GM19023 (cell line): ENCODE measurements around the gene SLC22A12.

Experiments used
- ATAC-seq: cut with Tn5 transposase; IDR thresholded peaks from one replicate; pipeline ENCODE4 v1.9.1; 2021; ENCODE audit warnings: mild to moderate bottlenecking, moderate library complexity; ENCODE audit not compliant: unreplicated experiment

SLC22A12 gene

GRCh38 chr11:64602466-64603070 is 11.5 kb downstream of the SLC22A12 start:
- ATAC-seq: no peak

DNA sequence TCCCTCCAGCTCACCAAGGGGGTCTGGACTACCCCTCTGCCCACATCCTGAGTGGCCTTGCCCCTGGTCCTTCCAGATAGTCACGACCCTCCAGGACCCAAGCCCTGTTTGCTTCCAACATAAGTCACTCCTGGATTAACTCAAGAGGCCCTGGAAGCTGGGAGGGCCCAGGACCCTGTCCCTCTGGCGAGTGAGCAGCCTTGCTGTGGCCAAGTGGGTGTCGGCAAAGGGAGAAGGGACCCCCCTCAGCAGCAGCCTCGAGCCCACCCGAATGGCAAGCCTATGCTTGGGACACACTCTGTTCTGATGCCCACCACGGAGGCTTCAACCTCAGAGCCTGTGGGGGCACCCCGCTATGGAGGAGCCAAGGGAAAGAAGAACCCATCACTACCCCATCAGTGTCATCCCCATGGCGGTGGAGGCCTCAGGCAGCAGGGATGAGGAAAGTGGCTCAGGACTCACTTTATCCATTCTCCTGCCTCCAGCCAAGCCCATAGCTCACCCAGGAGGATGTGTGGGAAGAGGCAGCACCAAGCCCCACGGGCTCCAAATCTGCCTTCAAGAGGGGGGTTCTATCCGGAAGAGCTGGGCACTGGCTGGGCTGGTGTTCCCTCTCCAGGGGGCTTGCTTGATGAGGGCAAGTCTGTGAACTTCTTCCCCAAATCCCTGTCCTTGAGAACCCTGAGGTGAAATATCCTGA is 12.5 kb downstream of the SLC22A12 start:
- ATAC-seq: no peak

DNA sequence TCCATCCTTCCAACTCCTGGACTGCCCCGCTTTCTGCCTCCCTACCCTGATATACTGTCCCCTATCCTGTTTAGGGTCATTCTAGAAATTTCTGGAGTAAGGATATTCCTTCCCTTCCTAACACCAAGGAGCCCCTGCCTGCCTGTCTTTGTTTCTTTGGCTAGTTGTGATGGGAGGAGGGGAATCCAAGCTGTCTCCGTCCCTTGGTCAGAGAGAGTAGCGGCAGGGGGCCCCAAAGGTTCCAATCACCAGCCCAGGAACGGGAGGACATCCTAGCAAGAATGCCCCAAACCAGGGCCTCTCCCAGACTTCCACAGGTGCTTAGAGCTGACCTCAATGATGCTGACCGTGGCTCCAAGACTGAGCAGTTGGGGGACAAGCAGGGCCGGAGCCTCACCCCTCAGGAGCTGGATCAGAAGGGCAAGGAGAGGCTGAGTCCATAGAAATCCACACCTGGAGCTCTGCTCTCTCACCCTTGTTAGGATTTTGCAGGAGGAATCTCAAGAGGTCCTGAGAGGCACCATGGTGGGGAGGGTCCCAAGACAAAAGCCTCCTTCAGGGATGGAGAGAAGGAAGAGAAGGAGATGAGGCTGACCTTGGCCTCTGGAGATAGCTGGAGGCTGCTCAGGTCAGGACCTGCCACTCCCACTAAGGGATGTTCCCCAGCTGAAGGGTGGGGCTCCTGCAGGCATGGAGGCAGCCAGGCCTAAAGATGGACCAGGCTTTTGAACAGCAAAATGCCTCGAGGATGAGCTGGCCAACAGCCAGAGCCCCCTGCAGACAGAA is 13.6 kb downstream of the SLC22A12 start:
- ATAC-seq: no peak

GRCh38 chr11:64605244-64605560 is 14.2 kb downstream of the SLC22A12 start:
- no peak for ATAC-seq

- ATAC-seq: no peak
Measured at GRCh38 chr11:64605656-64606585, 14.9 kb downstream of the SLC22A12 start.

GRCh38 chr11:64606796-64607380 is 15.9 kb downstream of the SLC22A12 start:
- no peak for ATAC-seq

DNA sequence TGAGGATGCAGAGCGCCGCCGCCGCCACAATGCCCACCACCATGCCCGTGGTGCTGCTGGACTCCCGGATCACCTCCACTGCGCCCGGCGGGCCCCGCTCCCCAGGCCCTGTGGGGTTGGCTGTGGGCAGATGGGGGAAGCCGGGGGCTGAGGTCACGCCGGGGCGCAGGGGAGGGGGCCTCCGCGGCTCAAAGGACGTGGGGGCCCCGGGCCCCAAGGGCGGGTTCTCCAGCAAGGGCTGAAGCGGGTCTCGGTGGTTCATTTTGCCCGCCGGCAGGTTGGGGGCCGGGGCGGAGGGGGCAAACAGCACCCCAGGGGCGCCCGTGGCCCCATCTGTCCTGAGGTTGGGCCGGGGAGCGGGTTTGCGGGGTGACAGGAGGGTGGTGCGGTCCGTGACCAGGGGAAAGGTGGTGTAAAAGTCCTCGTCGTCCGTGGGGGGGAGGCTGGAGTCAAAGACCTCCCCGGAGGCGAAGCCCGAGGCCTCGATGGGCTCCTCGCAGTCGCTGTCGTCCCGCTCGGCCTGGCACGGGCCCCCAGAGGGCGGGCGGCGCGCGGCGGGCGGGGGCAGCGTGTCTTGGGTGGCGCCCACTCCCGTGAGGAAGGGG is 16.5 kb downstream of the SLC22A12 start:
- ATAC-seq: no peak

DNA sequence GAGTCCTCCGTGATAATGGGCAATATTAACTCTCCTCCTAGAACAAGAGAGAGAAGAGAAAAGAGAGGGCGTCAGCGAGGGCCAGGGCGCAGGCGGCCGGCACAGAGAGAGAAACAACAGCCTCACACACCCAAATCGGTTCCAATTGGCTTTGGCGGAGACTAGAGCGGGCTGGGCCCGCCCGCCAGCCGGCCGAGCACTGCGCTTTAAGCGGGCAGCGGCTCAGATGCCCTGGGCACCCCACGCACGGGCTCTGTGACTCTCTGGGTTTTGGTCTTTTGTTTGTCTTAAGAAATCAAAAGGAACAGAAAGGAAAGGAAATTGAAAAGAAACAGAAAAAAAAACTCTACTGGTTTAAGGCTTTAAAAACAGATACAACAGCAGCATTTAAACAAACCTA is 17.0 kb downstream of the SLC22A12 start:
- ATAC-seq: no peak

DNA sequence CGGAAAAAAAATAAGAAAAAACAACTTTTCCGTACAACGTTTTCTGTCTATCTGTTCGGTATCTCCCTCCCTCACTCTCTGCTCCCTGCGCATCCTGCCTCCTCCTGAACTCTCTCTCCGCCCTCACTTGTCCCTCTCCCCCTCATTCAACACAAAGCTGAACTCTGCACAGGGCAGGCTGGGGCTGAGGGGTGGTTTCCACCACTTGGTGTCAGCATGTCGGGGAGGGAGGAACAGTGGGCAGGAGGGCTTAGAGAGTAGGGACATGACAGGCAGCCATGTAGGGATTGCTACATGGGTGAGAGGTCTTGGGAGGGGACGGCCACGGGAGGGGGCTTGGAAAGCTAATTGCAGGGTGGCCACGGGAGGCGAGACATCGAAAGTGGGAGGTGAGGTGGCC is 17.6 kb downstream of the SLC22A12 start:
- no peak for ATAC-seq

DNA sequence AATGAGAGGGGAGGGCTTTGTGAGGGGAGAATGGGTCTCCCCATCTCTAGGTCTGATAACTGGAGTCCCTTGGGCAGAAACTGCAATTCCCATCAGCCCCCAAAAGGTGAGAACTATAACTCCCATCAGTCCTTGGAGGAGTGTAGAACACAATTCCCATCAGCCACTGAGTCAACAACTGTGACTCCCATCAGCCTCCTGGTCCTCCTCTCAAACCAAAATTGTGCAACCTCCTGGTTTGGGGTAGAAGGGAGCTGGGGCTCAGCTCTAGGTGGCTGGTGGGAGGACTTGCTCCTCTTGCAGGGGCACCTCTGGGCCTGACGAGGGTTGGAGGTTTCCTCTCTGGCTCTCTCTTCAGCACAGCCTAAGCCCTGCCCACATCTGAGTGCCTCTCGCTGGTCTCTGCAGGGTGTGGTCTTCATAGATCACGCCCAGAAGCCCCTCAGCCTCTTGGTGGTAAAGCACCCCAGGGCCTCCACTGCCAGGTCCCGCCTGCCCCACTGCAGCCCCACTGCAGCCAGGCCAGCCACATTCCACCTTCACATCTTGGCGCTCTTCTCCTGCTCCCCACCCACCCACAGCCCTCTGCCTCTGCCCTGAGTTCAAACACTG is 18.5 kb downstream of the SLC22A12 start:
- ATAC-seq: no peak

- ATAC-seq: no peak
Measured at GRCh38 chr11:64610596-64610995, 19.6 kb downstream of the SLC22A12 start.

DNA sequence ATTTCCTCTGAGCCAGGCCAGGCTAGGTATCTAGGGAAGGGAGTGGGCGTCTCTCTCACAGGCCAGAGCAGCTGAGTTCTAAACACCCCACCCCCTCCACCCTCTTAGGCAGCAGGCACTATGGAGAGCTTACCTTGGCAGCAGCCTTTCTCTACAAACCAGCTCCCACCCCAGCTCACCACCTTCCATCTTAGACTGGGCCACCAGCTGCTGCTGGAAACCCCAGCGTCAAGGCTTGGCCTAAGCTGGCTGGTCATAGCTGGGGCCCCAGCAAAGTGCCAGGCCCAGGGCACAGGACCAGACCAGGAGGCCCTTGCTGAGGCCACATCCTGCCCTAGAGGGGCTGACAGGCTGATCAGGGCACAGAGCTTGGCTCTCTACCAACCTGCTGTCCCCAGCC is 20.2 kb downstream of the SLC22A12 start:
- no peak for ATAC-seq

GRCh38 chr11:64611869-64612646 is 21.0 kb downstream of the SLC22A12 start:
- no peak for ATAC-seq

DNA sequence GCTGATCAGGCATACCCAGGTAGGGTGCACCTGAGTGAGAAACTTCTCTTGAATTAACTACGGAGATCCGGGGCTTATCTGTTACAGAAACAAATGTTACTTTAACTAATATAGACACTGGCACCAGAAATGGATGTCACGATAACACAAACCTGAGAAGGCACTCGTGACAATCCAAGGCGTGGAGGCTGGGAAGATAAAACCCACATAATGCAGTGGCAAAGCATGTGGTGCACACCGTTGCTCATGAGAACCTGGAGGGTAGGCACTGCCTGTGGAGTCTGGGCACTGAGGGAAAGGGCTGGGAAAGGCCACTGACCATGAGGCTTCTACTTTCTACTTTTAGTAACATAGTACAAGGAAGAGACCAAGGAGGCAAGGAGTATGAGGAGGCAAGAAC is 22.6 kb downstream of the SLC22A12 start:
- ATAC-seq: no peak

DNA sequence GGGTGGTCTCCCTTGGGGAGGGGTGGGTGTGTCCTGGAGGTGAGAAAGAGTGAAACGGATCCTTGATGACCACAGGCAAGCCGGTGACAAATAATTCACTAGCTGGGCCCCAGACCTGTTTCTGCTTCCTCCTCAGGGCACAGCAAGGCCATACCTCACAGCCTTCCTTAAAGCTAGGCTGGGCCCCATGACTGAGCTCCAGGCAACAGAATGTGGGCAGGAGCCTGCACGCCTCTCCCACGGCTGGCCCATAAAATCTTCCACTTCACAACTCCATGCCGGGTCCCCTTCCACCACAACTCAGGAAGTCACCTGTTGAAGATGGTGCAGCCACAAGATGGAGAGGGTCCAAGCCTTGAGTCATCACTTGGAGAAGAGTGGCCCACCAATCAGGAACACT is 23.9 kb downstream of the SLC22A12 start:
- no peak for ATAC-seq

- no peak for ATAC-seq
Measured at GRCh38 chr11:64616817-64617216, 25.8 kb downstream of the SLC22A12 start.

- ATAC-seq: no peak
Measured at GRCh38 chr11:64619196-64619595, 28.2 kb downstream of the SLC22A12 start.

DNA sequence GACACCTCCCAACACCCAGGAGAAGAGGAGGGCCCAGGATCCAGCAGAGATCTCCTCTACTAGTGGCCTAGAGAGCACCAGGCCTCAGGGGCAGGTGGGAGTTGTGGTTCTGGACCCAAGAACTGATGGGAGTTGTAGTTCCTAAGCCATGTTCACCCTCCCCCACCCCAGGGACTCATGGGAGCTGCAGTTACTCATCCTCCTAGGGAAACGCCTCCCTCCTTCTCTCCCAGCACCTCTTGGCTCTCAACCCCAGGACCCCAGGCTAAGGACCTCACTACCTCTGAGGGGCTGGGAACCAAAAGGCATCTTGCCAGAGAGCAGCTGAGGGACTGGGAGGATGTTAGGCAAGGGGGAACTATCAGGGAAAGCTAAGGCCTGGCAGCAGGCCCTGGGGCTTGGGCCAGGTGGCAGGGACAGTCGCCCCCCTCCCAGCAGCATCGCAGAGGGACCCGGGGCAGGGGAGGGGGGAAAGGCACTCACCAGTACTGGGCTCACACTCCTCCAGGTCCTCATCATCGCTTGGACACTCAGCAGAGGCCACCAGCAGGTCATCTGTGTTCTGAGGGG is 28.9 kb downstream of the SLC22A12 start:
- ATAC-seq: no peak
